Lower lobe of right lung (tissue), 2 donors: Measurements from ENCODE around the gene NFATC2. TPM values are rescaled to one million over a fixed set of nuclear protein-coding genes. Genes with fewer than 3 reads are reported as not detected.

Source experiments
- ATAC-seq, 2 donors: fragments of 200-7000 bp; cut with Tn5 transposase; one replicate each; pipeline ENCODE4 v1.9.1; 2020 to 2022; ENCODE audit warnings: mild to moderate bottlenecking in 2 of 2, moderate library complexity in 2 of 2
- DNase-seq: peaks from one replicate; pipeline ENCODE4 v3.0.0-alpha.2; 2020
- H3K27ac ChIP-seq: fragments of 200-600 bp; one replicate; pipeline ENCODE4 v1.8.0; 2022
- H3K27me3 ChIP-seq: fragments of 200-600 bp; one replicate; pipeline ENCODE4 v1.8.0; 2022; ENCODE audit warnings: low read depth
- H3K36me3 ChIP-seq: fragments of 200-600 bp; one replicate; pipeline ENCODE4 v1.8.0; 2022; ENCODE audit warnings: mild to moderate bottlenecking
- H3K4me1 ChIP-seq: fragments of 200-600 bp; one replicate; pipeline ENCODE4 v1.8.0; 2022
- H3K4me3 ChIP-seq: fragments of 200-600 bp; one replicate; pipeline ENCODE4 v1.8.0; 2022; ENCODE audit warnings: mild to moderate bottlenecking
- H3K9me3 ChIP-seq: fragments of 200-600 bp; one replicate; pipeline ENCODE4 v1.8.0; 2022
- intact Hi-C: fragments of 100-400 bp; cut with DNase I; formaldehyde crosslinking; loops from one replicate; pipeline ENCODE4 v1.11.0; 2022
- total RNA-seq: library from RNA; stranded (reverse); fragmentation: NEBNext Ultra II Directional; extraction: Animal tissue kit (Norgen Biotek cat#: 25700); gene quantifications from one replicate; pipeline ENCODE4 v1.2.1, GENCODE V29; 2021
- TF ChIP-seq, protein P1 (sequence below): fragments of 200-600 bp; IDR thresholded peaks from one replicate; pipeline ENCODE4 v1.8.0; 2022; ENCODE audit warnings: antibody characterized with exemption, mild to moderate bottlenecking
- donor health status: DM: no; HTN: yes; CAD: no; lungs with severe emphysema.

NFATC2 gene
- total RNA-seq, 1 donor from 2014 or later = 6.6 TPM

DNA sequence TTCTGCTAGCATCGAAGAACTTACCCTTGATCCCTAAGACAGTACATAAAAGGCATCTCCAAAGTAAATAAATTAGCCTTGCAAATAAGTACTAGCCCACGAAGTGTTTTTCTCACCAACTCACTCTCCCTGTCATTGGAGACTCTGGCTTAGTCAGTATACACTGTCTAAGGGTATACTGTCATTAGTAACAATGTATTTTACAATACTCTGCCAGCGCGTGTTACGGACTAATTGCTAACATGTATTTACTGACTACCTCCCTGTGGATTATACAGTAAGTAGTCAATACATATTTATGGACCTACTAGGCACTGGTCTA lies 72.1 kb downstream of the NFATC2 start:
- Histone ChIP-seq H3K27me3 (no peaks in the 10 kb centered on the region), H3K9me3 (no peaks in the 10 kb centered on the region), H3K4me3 (no peak overlapping the region), H3K36me3 (peaks cover 19% of the 10 kb centered on the region), H3K27ac (no peak overlapping the region), H3K4me1 (no peaks in the 10 kb centered on the region)
- DNase-seq = no peak
- no peak for ATAC-seq
- intact Hi-C loops = no loop called here
- TF ChIP-seq, protein P1, sequence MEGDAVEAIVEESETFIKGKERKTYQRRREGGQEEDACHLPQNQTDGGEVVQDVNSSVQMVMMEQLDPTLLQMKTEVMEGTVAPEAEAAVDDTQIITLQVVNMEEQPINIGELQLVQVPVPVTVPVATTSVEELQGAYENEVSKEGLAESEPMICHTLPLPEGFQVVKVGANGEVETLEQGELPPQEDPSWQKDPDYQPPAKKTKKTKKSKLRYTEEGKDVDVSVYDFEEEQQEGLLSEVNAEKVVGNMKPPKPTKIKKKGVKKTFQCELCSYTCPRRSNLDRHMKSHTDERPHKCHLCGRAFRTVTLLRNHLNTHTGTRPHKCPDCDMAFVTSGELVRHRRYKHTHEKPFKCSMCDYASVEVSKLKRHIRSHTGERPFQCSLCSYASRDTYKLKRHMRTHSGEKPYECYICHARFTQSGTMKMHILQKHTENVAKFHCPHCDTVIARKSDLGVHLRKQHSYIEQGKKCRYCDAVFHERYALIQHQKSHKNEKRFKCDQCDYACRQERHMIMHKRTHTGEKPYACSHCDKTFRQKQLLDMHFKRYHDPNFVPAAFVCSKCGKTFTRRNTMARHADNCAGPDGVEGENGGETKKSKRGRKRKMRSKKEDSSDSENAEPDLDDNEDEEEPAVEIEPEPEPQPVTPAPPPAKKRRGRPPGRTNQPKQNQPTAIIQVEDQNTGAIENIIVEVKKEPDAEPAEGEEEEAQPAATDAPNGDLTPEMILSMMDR = no peak

DNA sequence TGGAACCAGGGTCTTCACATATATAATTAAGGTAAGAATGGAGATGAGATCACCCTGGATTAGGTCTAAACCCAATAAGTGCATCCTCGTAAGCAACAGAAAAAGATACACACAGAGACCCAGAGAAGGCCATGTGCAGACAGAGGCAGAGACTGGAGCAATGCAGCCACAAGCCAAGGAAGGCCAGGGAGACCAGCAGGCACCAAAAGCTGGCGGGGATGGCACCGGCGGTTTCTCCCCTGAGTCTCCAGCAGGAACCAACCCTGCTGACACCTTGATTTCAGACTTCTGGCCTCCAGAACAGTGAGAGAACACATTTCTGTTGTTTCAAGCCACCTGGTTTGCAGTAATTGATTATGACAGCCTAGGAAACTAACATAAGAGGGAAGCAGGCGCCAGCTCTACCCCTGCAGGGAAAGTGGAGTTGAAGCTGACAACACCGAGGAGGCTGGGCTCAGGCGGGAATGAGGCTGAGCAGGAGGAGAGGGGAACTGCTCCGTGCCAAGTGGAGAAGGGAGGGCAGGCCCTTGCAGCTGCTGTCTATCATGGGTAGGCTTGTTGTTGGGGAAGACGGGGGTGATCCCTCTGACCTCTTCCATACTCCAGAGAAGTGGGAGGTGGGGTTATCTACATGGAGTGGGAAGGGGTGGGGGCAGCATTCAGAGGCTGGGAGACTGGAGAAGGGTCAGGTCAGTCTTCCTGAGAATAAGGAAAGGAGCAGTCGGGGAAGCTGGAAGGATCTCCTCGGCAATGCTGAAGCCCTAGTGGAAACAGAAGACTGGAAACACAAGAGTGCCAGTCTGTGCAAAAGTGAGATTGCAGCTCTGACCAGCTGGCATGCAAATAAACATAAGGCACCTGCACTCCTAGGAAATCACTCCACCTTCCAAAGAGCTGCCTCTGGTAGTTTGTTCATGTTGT lies 72.7 kb downstream of the NFATC2 start:
- Histone ChIP-seq H3K36me3 (peaks cover 19% of the 10 kb centered on the region), H3K9me3 (no peaks in the 10 kb centered on the region), H3K27me3 (no peaks in the 10 kb centered on the region), H3K4me1 (no peaks in the 10 kb centered on the region), H3K4me3 (no peak overlapping the region), H3K27ac (no peak overlapping the region)
- ATAC-seq (peak; percentile 32 to 50), DNase-seq (no peak)
- intact Hi-C loops = no loop called here
- TF ChIP-seq, protein P1 = no peak

DNA sequence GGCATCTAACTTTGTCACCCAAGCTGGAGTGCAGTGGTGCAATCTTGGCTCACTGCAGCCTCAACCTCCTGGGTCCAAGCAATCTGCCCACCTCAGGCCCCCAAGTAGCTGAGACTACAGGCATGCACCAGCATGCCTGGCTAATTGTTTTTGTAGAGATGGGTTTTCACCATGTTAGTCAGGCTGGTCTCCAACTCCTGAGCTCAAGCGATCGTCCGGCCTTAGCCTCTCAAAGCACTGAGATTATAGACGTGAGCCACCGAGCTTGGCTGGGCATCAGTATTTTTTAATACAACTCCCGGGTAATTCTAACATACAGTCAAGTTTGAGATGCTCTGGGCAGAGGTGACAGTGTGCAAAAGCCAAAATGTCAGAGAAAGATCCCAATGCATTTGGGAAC lies 73.5 kb downstream of the NFATC2 start:
- Histone ChIP-seq H3K27ac (no peak overlapping the region), H3K4me1 (no peaks in the 10 kb centered on the region), H3K27me3 (no peaks in the 10 kb centered on the region), H3K9me3 (no peaks in the 10 kb centered on the region), H3K4me3 (no peak overlapping the region), H3K36me3 (peaks cover 14% of the 10 kb centered on the region)
- no peak for DNase-seq
- TF ChIP-seq, protein P1 = no peak
- intact Hi-C loops = no loop called here
- ATAC-seq = no peak

DNA sequence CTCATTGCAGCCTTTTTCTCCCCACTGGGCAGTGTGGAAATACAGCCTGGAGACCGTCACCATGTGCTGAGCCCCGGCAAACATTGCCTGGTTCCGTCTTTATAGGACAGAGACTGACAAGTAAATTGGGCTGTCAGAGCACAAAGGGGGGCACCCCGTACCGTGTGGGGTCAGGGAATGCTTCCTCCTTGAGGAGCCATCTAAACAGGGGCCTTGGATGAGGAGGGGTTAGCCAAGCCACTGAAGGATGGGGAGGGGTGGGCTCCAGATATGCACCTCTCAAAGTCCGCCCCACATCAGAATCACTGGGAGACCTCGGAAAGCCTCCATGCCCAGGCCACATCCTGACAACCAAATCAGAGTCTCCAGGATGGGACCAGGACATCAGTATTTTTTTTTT lies 73.9 kb downstream of the NFATC2 start:
- H3K4me3 ChIP-seq = no peak overlapping the region
- intact Hi-C loops = no loop called here
- H3K27ac ChIP-seq = no peak overlapping the region
- TF ChIP-seq, protein P1 = no peak
- no peaks in the 10 kb centered on the region for H3K9me3 ChIP-seq
- no peaks in the 10 kb centered on the region for H3K27me3 ChIP-seq
- ATAC-seq = no peak
- DNase-seq = no peak
- no peaks in the 10 kb centered on the region for H3K4me1 ChIP-seq
- peaks cover 12% of the 10 kb centered on the region for H3K36me3 ChIP-seq

DNA sequence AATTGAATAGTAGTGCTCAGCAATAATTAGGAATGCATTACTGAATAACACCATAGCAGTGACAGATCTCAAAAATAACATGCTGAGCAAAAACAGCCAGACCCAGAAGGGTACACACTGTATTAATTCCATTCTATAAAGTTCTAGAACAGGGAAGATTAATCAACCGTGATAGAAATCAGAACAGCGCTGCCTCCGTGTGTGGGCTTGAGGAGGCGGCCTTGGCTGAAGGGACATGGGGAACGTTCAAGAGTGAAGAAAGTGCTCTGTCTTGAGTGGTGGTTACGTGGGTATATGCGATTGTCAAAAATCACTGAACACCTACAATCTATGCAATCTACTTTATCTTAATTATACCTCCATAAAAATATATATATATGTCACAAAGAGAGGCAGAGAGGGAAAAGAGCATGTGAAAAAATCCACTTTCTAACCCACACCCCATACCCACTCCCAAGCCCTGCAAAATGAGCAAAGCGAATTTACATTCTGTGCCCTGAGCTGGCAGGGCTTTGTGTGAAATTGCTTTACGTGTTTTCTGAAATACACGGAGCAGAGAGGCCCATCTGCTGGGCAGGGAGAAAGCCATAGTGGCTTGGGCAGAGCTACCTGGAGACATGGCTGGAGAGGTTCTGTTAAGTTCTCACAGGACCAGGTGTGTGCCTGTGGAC lies 74.4 kb downstream of the NFATC2 start:
- H3K36me3 ChIP-seq = peaks cover 12% of the 10 kb centered on the region
- no peak overlapping the region for H3K27ac ChIP-seq
- H3K9me3 ChIP-seq = no peaks in the 10 kb centered on the region
- no peaks in the 10 kb centered on the region for H3K27me3 ChIP-seq
- H3K4me3 ChIP-seq = no peak overlapping the region
- DNase-seq = no peak
- H3K4me1 ChIP-seq = no peaks in the 10 kb centered on the region
- intact Hi-C loops = no loop called here
- TF ChIP-seq, protein P1 = no peak
- ATAC-seq = no peak
